Suprapubic skin (tissue), 4 donors: Measurements from ENCODE around the gene MLEC. TPM values are rescaled to one million over a fixed set of nuclear protein-coding genes. Genes with fewer than 3 reads are reported as not detected.
A peak's percentile ranks its signal among the peaks of the same experiment; 100 is the strongest.

Experiments used
- DNase-seq, 2 donors: peaks; one replicate each; pipeline ENCODE4 v3.0.0-alpha.2; 2019; ENCODE audit warnings: low spot score in 2 of 2
- H3K27ac ChIP-seq: fragments of 200-600 bp; sonication (generic); one replicate; pipeline ENCODE4 v1.5.1; 2019
- H3K27me3 ChIP-seq: fragments of 200-600 bp; sonication (generic); one replicate; pipeline ENCODE4 v1.5.1; 2019
- H3K36me3 ChIP-seq: fragments of 200-600 bp; sonication (generic); one replicate; pipeline ENCODE4 v1.5.1; 2019
- H3K4me1 ChIP-seq: fragments of 200-600 bp; sonication (generic); one replicate; pipeline ENCODE4 v1.5.1; 2019
- H3K4me3 ChIP-seq: fragments of 200-600 bp; sonication (generic); one replicate; pipeline ENCODE4 v1.5.1; 2019; ENCODE audit warnings: mild to moderate bottlenecking
- H3K9me3 ChIP-seq: fragments of 200-600 bp; sonication (generic); one replicate; pipeline ENCODE4 v1.5.1; 2019
- EP300 ChIP-seq: sonication (generic); formaldehyde crosslinking; IDR thresholded peaks from one replicate; pipeline ENCODE4 v1.6.1; 2017; ENCODE audit warnings: antibody characterized with exemption
- POLR2A ChIP-seq, 2 donors: fragments of 450-650 bp; IDR thresholded peaks; one replicate each; pipeline ENCODE4 v1.6.1; 2017; ENCODE audit warnings: antibody characterized with exemption in 2 of 2, mild to moderate bottlenecking in 2 of 2, moderate library complexity in 2 of 2
- POLR2AphosphoS5 ChIP-seq, 3 donors: sonication (generic); formaldehyde crosslinking; IDR thresholded peaks; one replicate each; pipeline ENCODE4 v1.6.1; 2017; ENCODE audit warnings: antibody characterized with exemption in 3 of 3
- WGBS: methylation state at CpG from one replicate; pipeline ENCODE4 v1.1.5; 2018; 5-methylcytosine and 5-hydroxymethylcytosine counted together
- total RNA-seq, 4 donors: library from RNA; depleted of rRNA; stranded (reverse); fragments of >200 nt; gene quantifications; one replicate each; pipeline ENCODE4 v1.1.0, GENCODE V29; 2016
- TF ChIP-seq, protein P1 (sequence below), 2 donors: fragments of 200-600 bp in 1 of 2; fragments of 450-650 bp in 1 of 2; sonication (generic) in 1 of 2; IDR thresholded peaks; one replicate each; pipeline ENCODE4 v1.5.1; 2016 to 2019; ENCODE audit warnings: antibody characterized with exemption in 2 of 2, mild to moderate bottlenecking in 1 of 2, moderate library complexity in 1 of 2

The MLEC gene
- total RNA-seq, 4 donors from 2014 or later: 34.8 to 72.6 (median 60.4) TPM

DNA sequence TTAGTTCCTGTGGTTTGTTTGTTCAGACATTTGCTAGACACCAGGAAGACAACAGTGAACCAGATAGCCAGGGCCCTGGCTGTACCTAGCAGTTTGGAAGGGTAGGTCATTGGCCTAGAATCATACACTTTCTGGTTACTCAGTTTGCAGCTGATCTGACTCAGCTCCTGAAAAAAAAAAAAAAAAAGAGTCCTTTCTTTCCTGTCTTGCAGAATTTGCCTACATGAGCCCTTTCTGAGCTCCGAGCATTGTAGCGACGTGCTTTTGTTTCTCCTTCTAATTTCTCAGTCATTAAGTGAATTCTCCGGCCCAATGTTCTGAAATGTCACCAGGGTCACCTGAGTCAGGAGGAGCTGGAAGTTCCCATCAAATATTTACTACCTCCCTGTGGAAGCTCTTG, 44.1 kb upstream of the MLEC start:
- peaks cover 15% of the 10 kb centered on the region for H3K4me1 ChIP-seq
- TF ChIP-seq, protein P1, sequence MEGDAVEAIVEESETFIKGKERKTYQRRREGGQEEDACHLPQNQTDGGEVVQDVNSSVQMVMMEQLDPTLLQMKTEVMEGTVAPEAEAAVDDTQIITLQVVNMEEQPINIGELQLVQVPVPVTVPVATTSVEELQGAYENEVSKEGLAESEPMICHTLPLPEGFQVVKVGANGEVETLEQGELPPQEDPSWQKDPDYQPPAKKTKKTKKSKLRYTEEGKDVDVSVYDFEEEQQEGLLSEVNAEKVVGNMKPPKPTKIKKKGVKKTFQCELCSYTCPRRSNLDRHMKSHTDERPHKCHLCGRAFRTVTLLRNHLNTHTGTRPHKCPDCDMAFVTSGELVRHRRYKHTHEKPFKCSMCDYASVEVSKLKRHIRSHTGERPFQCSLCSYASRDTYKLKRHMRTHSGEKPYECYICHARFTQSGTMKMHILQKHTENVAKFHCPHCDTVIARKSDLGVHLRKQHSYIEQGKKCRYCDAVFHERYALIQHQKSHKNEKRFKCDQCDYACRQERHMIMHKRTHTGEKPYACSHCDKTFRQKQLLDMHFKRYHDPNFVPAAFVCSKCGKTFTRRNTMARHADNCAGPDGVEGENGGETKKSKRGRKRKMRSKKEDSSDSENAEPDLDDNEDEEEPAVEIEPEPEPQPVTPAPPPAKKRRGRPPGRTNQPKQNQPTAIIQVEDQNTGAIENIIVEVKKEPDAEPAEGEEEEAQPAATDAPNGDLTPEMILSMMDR (IDR thresholded peaks at IDR 0.05): no peak
- 91% methylated on average over 4 of the region's 4 CpGs for WGBS
- no peak overlapping the region for H3K4me3 ChIP-seq
- no peak for DNase-seq
- peaks cover 78% of the 10 kb centered on the region for H3K27me3 ChIP-seq
- H3K36me3 ChIP-seq: no peaks in the 10 kb centered on the region
- H3K9me3 ChIP-seq: no peaks in the 10 kb centered on the region
- no peak overlapping the region for H3K27ac ChIP-seq

DNA sequence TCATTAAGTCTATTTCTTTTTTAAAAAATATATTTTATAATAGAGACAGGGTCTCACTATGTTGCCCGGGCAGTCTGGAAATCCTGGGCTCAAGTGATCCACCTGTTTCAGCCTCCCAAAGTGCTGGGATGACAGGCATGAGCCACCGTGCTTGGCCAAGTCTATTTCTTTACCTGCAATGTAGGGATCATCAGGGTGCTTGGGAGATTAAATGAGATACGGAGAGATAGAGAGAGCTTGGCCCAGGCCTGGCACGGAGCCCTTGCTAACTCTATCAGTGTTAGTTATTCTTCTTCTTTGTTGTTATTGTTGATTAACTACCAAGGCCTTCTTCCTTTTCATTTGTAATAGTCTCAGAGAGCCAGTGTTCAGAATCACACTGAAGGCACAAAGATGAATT, 43.4 kb upstream of the MLEC start:
- no peak for DNase-seq
- Histone ChIP-seq H3K27me3 (peaks cover 76% of the 10 kb centered on the region), H3K27ac (no peak overlapping the region), H3K36me3 (no peaks in the 10 kb centered on the region), H3K9me3 (no peaks in the 10 kb centered on the region), H3K4me3 (no peak overlapping the region), H3K4me1 (peaks cover 15% of the 10 kb centered on the region)
- 86% methylated on average over 4 of the region's 4 CpGs for WGBS
- TF ChIP-seq POLR2A (IDR thresholded peaks at IDR 0.05) (no peak), POLR2AphosphoS5 (IDR thresholded peaks at IDR 0.05) (no peak), EP300 (no peak)
- TF ChIP-seq, protein P1 (IDR thresholded peaks at IDR 0.05): no peak

DNA sequence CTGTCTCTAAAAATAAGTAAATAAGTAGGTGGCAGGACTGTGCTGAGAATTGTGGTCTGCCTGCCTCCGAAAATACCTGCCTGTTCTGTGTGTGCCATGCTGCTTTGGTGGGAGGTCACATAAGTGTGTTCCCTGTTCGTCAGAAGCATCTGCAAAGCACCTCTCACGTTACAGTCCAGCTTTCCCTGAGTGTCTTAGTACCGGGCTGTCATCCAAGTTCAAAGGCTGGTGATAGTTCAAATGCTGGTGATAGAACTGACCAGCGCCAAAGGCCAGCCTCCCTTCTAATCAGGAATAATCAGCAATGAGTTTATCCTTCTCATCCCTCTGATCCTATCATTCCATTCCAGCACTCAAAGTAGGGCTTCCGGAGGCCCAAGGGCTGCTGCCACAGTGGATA, 40.9 kb upstream of the MLEC start:
- H3K27me3 ChIP-seq: peaks cover 70% of the 10 kb centered on the region
- no peaks in the 10 kb centered on the region for H3K9me3 ChIP-seq
- no peak for DNase-seq
- no peaks in the 10 kb centered on the region for H3K36me3 ChIP-seq
- 68% methylated on average over 6 of the region's 6 CpGs for WGBS
- H3K27ac ChIP-seq: no peak overlapping the region
- H3K4me3 ChIP-seq: no peak overlapping the region
- H3K4me1 ChIP-seq: peaks cover 22% of the 10 kb centered on the region
- TF ChIP-seq EP300 (no peak), POLR2A (IDR thresholded peaks at IDR 0.05) (no peak), POLR2AphosphoS5 (IDR thresholded peaks at IDR 0.05) (no peak)
- TF ChIP-seq, protein P1 (IDR thresholded peaks at IDR 0.05): no peak

DNA sequence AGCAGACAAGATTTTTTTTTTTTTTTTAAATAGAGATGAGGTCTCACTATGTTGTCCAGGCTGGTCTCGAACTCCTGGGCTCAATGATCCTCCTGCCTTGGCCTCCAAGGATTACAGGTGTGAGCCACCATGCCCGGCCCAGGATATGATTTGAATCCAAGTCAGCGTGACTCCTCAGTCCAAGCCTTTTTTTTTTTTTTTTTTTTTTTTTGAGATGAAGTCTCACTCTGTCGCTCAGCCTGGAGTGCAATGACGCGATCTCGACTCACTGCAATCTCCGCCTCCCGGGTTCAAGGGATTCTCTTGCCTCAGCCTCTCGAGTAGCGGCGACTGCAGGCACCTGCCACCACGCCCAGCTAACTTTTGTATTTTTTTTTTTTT, 39.6 kb upstream of the MLEC start:
- no peak overlapping the region for H3K27ac ChIP-seq
- DNase-seq: no peak
- no peak for TF ChIP-seq EP300
- TF ChIP-seq POLR2AphosphoS5 (IDR thresholded peaks at IDR 0.05): no peak
- TF ChIP-seq, protein P1 (IDR thresholded peaks at IDR 0.05): no peak
- TF ChIP-seq POLR2A (IDR thresholded peaks at IDR 0.05): no peak
- H3K36me3 ChIP-seq: no peaks in the 10 kb centered on the region
- H3K4me3 ChIP-seq: no peak overlapping the region
- no peaks in the 10 kb centered on the region for H3K9me3 ChIP-seq
- H3K4me1 ChIP-seq: peaks cover 15% of the 10 kb centered on the region
- peaks cover 56% of the 10 kb centered on the region for H3K27me3 ChIP-seq
- 82% methylated on average over 13 of the region's 13 CpGs for WGBS

DNA sequence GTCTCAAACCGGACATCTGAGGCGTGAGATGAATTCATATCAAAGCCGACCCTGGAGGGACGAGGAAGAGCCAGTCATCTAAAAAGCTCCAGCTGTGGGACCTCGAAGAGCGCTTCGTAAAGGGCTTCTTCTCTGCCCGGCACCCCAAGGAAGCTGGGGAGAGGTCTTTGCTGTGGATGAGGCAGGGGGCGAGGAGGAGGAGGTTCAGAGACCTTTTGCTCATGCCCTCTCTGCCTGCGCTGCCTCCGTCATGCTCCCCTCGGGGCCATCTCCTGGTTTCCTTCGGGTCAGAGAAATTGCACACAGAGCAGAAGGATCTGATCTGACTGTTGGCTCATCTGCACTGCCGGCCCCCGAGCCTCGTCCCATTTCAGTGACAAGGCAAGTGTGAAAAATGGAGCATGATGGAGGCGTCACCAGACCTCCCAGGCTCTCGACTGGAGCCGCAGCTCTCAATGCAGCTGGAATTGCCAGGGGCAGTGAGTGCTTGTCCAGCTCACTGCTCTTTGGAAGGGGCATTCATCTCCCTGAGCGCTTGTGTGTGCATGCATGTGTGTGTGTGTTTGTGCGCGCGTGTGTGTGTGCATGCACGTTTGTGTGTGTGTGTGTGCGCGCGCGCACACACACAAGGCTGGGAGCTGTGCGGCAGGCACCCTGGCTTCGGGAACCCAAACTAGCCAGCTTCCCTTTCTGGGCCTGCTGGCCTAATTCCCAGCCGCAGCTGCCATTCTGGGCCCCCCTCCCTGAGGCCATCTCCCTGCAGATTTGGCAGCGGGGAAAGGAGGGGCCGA, 37.3 kb upstream of the MLEC start:
- Histone ChIP-seq H3K4me3 (peak overlapping the region; percentile 28), H3K4me1 (peaks cover 15% of the 10 kb centered on the region), H3K27me3 (peaks cover 34% of the 10 kb centered on the region), H3K27ac (no peak overlapping the region), H3K36me3 (no peaks in the 10 kb centered on the region), H3K9me3 (no peaks in the 10 kb centered on the region)
- no peak for DNase-seq
- 4% methylated on average over 29 of the region's 33 CpGs for WGBS
- TF ChIP-seq POLR2AphosphoS5 (IDR thresholded peaks at IDR 0.05): no peak
- TF ChIP-seq, protein P1 (IDR thresholded peaks at IDR 0.05): no peak
